HEK293T (cell line): ENCODE results near the gene SLC35F3.

Experiments
- CTCF ChIA-PET: fragments of 350-600 bp; formaldehyde crosslinking; extraction: SDS; loops from one replicate; lab custom pipeline; 2021; ENCODE audit warnings: antibody characterized with exemption, inconsistent platforms; lab: Yijun Ruan, JAX
- POLR2A ChIA-PET: fragments of 350-600 bp; formaldehyde crosslinking; extraction: SDS; loops from one replicate; lab custom pipeline; 2020; ENCODE audit warnings: antibody characterized with exemption, inconsistent platforms; lab: Yijun Ruan, JAX
- DNase-seq: peaks from one replicate; pipeline ENCODE4 v3.0.0; 2012; ENCODE audit warnings: mixed read lengths; ENCODE audit errors: extremely low spot score
- ARNT ChIP-seq: fragments of 450-650 bp; IDR thresholded peaks from 2 replicates; pipeline ENCODE4 v1.6.1; 2017; ENCODE audit warnings: mild to moderate bottlenecking
- BHLHE40 ChIP-seq: fragments of 450-650 bp; IDR thresholded peaks from 2 replicates; pipeline ENCODE4 v1.6.1; 2016; ENCODE audit warnings: mild to moderate bottlenecking, moderate library complexity, borderline replicate concordance
- CTBP1 ChIP-seq: fragments of 450-650 bp; IDR thresholded peaks from 2 replicates; pipeline ENCODE4 v1.6.1; 2016; ENCODE audit warnings: borderline replicate concordance
- ELF4 ChIP-seq: fragments of 450-650 bp; IDR thresholded peaks from 2 replicates; pipeline ENCODE4 v1.6.1; 2017; ENCODE audit warnings: antibody characterized with exemption
- FOXA1 ChIP-seq: fragments of 450-650 bp; IDR thresholded peaks from 2 replicates; pipeline ENCODE4 v1.6.1; 2016; ENCODE audit warnings: mild to moderate bottlenecking
- FOXK2 ChIP-seq: fragments of 450-650 bp; IDR thresholded peaks from 2 replicates; pipeline ENCODE4 v1.6.1; 2016; ENCODE audit warnings: mild to moderate bottlenecking
- FOXM1 ChIP-seq: fragments of 450-650 bp; IDR thresholded peaks from 2 replicates; pipeline ENCODE4 v1.6.1; 2017; ENCODE audit warnings: mild to moderate bottlenecking, borderline replicate concordance
- HDGF ChIP-seq: fragments of 450-650 bp; IDR thresholded peaks from 2 replicates; pipeline ENCODE4 v1.6.1; 2017; ENCODE audit warnings: antibody characterized with exemption, borderline replicate concordance
- L3MBTL2 ChIP-seq: fragments of 450-650 bp; conservative IDR thresholded peaks from 2 replicates; pipeline ENCODE4 v1.6.1; 2016; ENCODE audit warnings: mild to moderate bottlenecking
- LEF1 ChIP-seq: fragments of 450-650 bp; IDR thresholded peaks from 2 replicates; pipeline ENCODE4 v1.6.1; 2017; ENCODE audit warnings: mild to moderate bottlenecking, borderline replicate concordance
- NFRKB ChIP-seq: fragments of 450-650 bp; IDR thresholded peaks from 2 replicates; pipeline ENCODE4 v1.6.1; 2016; ENCODE audit warnings: mild to moderate bottlenecking, moderate library complexity
- PKNOX1 ChIP-seq: fragments of 450-650 bp; IDR thresholded peaks from 2 replicates; pipeline ENCODE4 v1.6.1; 2016
- SP1 ChIP-seq: fragments of 450-650 bp; IDR thresholded peaks from 2 replicates; pipeline ENCODE4 v1.6.1; 2017
- SUZ12 ChIP-seq: fragments of 450-650 bp; IDR thresholded peaks from 2 replicates; pipeline ENCODE4 v1.6.1; 2016; ENCODE audit warnings: mild to moderate bottlenecking
- TARDBP ChIP-seq: fragments of 450-650 bp; IDR thresholded peaks from 2 replicates; pipeline ENCODE4 v1.6.1; 2016
- ZNF384 ChIP-seq: fragments of 450-650 bp; IDR thresholded peaks from 2 replicates; pipeline ENCODE4 v1.6.1; 2016

The SLC35F3 gene

GRCh38 chr1:234125283-234125682 is 220.8 kb downstream of the SLC35F3 start:
- POLR2A ChIA-PET = interaction anchor here (0.5 to 1.1 kb wide), 2 partner anchors 185 to 485 kb away, joined by 3 read pairs; partner anchors contain the start of gene IRF2BP2

DNA sequence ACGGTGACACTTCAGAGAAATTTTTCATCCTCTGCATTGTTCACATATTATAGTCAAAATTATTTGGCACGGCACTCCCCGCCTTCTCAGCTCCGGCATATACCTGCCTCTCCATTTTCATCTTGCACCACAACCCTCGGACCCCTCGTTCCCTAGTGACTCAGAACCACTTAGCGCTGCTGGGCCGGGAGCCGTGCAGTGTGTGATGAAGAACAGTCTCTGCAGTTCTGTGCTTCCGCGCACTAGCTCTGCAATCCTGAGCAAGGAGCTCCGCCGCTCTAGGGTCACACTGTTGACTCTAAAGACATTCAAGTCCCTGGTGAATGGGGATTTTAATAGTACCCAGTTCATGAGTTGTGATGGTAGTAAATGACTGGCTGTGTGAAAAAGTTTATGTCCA is 221.2 kb downstream of the SLC35F3 start:
- CTCF ChIA-PET = interaction anchor here (0.5 to 3.5 kb wide), 15 partner anchors 7 to 1386 kb away, joined by 3 to 43 read pairs (median 3); partner anchors contain the start of gene COA6
- TF ChIP-seq L3MBTL2 = no peak
- TF ChIP-seq PKNOX1 = no peak
- no peak for TF ChIP-seq LEF1
- no peak for TF ChIP-seq NFRKB
- no peak for TF ChIP-seq CTBP1
- no peak for TF ChIP-seq ZNF384
- TF ChIP-seq FOXM1 = no peak
- TF ChIP-seq SP1 = no peak
- no peak for TF ChIP-seq SUZ12
- no peak for TF ChIP-seq TARDBP
- no peak for TF ChIP-seq FOXA1
- TF ChIP-seq ARNT = no peak
- TF ChIP-seq ELF4 = no peak
- no peak for TF ChIP-seq HDGF
- no peak for TF ChIP-seq BHLHE40
- no peak for TF ChIP-seq FOXK2
- POLR2A ChIA-PET = no interaction called here
- no peak for DNase-seq

More at GRCh38 chr1:234125283-234125682, 220.8 kb downstream of the SLC35F3 start:
- CTCF ChIA-PET = interaction anchor here (0.5 to 3.5 kb wide), 16 partner anchors 8 to 1386 kb away, joined by 3 to 43 read pairs (median 3); partner anchors contain the start of gene COA6
- peak; percentile 84 for DNase-seq
- TF ChIP-seq FOXK2 = no peak
- peak; percentile 74 for TF ChIP-seq PKNOX1

DNA sequence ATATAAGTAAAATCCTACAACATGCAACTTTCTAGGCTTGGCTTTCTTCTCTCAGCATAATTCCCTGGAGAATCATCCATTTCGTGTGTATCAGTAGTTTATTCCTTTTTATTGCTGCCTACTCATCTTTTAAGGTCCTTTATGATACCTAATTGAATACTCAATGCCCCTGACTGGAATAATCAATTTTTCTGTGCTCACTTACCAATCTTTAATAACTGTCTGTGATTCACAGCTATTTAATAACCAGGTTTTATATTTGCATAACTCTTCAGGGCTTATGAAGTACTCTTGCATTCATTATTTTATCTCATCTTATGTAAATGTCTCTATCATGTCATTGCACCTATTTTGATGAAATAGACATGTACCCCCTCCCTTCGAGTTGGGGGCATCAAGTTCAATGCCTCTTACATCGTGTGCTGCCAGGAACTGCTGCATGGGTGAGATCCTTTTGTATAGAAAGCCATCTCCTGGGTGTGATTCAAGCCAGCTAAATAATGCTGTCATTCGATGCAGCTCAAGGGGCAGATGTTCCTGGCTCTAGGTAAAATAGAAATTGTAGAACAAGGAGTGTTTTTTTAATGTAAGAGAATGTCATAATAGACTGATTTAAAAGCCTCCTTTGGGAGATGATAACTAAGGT is 222.7 kb downstream of the SLC35F3 start:
- CTCF ChIA-PET = interaction anchor here (0.8 to 3.5 kb wide), 5 partner anchors 16 to 199 kb away, joined by 3 to 43 read pairs (median 4); no protein-coding TSS in a partner anchor
- no peak for TF ChIP-seq FOXK2
- TF ChIP-seq SUZ12 = no peak
- no peak for TF ChIP-seq ZNF384
- TF ChIP-seq LEF1 = no peak
- no peak for TF ChIP-seq L3MBTL2
- TF ChIP-seq FOXA1 = no peak
- no peak for TF ChIP-seq SP1
- no peak for TF ChIP-seq TARDBP
- TF ChIP-seq FOXM1 = no peak
- no peak for TF ChIP-seq ARNT
- TF ChIP-seq PKNOX1 = no peak
- TF ChIP-seq ELF4 = no peak
- TF ChIP-seq BHLHE40 = no peak
- TF ChIP-seq NFRKB = no peak
- no peak for TF ChIP-seq CTBP1
- TF ChIP-seq HDGF = no peak
- POLR2A ChIA-PET = no interaction called here
- no peak for DNase-seq

DNA sequence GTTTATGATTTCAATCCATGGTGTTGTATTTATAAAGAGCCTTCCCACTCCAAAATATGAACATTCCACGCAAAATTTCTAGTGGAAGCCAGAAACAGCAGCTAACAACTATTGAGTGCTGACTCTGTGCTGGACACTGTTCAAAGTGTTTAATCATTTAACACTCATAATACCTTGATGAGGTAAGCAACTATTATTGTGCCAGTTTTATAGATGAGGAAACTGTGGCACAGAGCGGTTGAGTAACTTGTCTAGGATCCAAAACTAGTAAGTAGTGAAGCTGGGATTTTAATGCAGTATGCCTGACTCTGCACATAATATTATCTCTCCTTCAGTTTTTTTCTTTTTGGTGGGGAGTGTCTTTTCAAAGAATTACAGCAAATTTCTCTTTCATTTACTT is 228.3 kb downstream of the SLC35F3 start:
- DNase-seq = no peak
- no peak for TF ChIP-seq PKNOX1
- no peak for TF ChIP-seq L3MBTL2
- no peak for TF ChIP-seq BHLHE40
- TF ChIP-seq FOXK2 = no peak
- no peak for TF ChIP-seq CTBP1
- TF ChIP-seq LEF1 = no peak
- no peak for TF ChIP-seq SP1
- TF ChIP-seq SUZ12 = no peak
- TF ChIP-seq FOXM1 = no peak
- TF ChIP-seq ZNF384 = no peak
- no peak for TF ChIP-seq TARDBP
- no peak for TF ChIP-seq ELF4
- TF ChIP-seq FOXA1 = no peak
- TF ChIP-seq NFRKB = no peak
- no peak for TF ChIP-seq HDGF
- no peak for TF ChIP-seq ARNT
- POLR2A ChIA-PET = interaction anchor here (0.6 kb wide), 1 partner anchor 37 kb away, joined by 3 read pairs; no protein-coding TSS in a partner anchor
- CTCF ChIA-PET = interaction anchor here (0.6 to 0.8 kb wide), 4 partner anchors 7 to 478 kb away, joined by 3 read pairs; no protein-coding TSS in a partner anchor

DNA sequence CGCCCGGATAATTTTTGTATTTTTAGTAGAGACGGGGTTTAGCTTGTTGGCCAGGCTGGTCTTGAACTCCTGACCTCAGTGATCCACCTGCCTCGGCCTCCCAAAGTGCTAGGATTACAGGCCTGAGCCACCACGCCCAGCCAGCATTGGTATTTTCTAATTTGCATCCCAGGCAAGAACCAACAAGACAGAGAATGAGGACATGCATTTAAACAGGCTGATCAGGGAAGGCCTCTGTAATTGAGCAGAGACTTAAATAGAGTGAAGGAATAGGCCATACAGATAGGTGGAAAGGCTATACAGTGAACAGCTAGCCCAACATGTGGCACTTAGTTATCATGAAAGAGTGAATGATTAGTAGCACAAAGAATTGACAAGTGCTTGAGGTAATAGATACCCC is 230.4 kb downstream of the SLC35F3 start:
- ChIA-PET CTCF (no interaction called here), POLR2A (no interaction called here)
- TF ChIP-seq CTBP1 (no peak), LEF1 (no peak), ARNT (no peak), FOXM1 (no peak), ZNF384 (no peak), L3MBTL2 (no peak), PKNOX1 (no peak), TARDBP (no peak), SUZ12 (no peak), FOXK2 (no peak), SP1 (no peak), NFRKB (no peak), HDGF (no peak), FOXA1 (no peak), BHLHE40 (no peak), ELF4 (no peak)
- DNase-seq = no peak
